GM19025 (cell line): ENCODE measurements around the gene SKIC2.

Experiments
- ATAC-seq: cut with Tn5 transposase; IDR thresholded peaks from one replicate; pipeline ENCODE4 v1.9.1; 2021; ENCODE audit warnings: mild to moderate bottlenecking, low read depth, moderate library complexity; ENCODE audit not compliant: unreplicated experiment

The SKIC2 gene

DNA sequence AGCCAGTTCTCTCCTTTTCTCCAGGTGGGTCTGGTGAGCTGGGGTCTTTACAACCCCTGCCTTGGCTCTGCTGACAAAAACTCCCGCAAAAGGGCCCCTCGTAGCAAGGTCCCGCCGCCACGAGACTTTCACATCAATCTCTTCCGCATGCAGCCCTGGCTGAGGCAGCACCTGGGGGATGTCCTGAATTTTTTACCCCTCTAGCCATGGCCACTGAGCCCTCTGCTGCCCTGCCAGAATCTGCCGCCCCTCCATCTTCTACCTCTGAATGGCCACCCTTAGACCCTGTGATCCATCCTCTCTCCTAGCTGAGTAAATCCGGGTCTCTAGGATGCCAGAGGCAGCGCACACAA, 13.8 kb upstream of the SKIC2 start:
- ATAC-seq, result no peak

DNA sequence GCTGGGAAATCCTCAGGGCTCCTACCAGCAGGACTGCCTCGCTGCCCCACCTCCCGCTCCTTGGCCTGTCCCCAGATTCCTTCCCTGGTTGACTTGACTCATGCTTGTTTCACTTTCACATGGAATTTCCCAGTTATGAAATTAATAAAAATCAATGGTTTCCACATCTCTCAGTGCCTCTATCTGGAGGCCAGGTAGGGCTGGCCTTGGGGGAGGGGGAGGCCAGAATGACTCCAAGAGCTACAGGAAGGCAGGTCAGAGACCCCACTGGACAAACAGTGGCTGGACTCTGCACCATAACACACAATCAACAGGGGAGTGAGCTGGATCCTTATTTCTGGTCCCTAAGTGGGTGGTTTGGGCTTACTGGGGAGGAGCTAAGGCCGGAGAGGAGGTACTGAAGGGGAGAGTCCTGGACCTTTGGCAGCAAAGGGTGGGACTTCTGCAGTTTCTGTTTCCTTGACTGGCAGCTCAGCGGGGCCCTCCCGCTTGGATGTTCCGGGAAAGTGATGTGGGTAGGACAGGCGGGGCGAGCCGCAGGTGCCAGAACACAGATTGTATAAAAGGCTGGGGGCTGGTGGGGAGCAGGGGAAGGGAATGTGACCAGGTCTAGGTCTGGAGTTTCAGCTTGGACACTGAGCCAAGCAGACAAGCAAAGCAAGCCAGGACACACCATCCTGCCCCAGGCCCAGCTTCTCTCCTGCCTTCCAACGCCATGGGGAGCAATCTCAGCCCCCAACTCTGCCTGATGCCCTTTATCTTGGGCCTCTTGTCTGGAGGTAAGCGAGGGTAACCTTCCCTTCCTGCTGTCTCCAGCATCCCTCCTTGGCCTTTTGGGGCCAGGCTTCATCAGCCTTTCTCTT, 13.2 kb upstream of the SKIC2 start, which contains the start of gene CFB:
Gene CFB (plus strand): TSS at position 589 of the 863 bp plus-strand sequence. CDS start 127 bp downstream, at position 716.
- ATAC-seq, result no peak

DNA sequence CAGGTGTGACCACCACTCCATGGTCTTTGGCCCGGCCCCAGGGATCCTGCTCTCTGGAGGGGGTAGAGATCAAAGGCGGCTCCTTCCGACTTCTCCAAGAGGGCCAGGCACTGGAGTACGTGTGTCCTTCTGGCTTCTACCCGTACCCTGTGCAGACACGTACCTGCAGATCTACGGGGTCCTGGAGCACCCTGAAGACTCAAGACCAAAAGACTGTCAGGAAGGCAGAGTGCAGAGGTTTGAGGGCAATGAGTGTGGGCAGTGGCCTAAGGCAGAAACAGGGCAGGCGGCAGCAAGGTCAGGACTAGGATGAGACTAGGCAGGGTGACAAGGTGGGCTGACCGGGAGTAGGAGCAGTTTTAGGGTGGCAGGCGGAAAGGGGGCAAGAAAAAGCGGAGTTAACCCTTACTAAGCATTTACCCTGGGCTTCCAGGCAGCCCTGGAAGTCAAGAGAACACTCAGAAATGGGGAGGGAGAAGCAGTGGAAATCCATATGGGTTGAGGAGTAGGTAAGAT, 12.5 kb upstream of the SKIC2 start:
- no peak for ATAC-seq

DNA sequence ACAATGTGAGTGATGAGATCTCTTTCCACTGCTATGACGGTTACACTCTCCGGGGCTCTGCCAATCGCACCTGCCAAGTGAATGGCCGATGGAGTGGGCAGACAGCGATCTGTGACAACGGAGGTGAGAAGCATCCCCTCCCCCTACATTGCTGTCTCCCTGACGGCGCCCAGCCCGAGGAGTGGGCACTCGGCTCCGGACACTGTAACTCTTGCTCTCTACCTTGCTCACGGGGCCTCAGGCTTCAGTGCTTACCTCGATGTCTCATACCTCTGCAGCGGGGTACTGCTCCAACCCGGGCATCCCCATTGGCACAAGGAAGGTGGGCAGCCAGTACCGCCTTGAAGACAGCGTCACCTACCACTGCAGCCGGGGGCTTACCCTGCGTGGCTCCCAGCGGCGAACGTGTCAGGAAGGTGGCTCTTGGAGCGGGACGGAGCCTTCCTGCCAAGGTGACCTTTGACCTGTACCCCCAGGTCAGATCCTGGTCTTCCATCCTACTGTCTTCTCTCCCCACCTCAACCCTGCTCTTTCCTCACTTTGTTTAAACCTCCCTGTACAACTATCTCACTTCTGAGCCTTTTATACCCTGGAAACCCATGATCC, 11.8 kb upstream of the SKIC2 start:
- no peak for ATAC-seq

DNA sequence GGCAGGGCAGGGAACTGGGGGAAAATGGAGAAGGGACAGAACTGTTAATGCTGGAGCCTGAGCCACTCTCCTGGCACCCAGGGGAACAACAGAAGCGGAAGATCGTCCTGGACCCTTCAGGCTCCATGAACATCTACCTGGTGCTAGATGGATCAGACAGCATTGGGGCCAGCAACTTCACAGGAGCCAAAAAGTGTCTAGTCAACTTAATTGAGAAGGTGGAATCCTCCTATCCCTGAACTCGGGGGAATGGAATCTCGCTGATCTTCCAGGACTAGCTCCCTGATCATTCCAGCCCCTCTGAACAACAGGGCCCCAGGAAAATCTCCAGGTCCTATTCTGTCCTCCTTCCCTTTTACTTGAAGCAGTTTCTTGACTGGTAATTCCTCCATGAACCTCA, 11.1 kb upstream of the SKIC2 start:
- no peak for ATAC-seq

DNA sequence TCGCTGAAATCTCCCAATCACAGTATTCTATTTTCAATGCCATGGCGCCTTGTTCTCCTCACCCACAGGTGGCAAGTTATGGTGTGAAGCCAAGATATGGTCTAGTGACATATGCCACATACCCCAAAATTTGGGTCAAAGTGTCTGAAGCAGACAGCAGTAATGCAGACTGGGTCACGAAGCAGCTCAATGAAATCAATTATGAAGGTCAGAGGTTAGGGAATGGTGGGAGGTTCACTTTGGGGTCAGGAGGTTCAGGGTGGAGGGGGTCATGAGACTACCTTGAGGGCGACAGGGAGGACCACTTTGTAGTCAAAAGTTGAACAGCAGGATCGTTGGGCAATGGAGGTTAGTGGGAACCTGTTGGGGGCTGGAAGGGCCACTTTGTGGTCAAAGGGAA, 10.7 kb upstream of the SKIC2 start:
- no peak for ATAC-seq

DNA sequence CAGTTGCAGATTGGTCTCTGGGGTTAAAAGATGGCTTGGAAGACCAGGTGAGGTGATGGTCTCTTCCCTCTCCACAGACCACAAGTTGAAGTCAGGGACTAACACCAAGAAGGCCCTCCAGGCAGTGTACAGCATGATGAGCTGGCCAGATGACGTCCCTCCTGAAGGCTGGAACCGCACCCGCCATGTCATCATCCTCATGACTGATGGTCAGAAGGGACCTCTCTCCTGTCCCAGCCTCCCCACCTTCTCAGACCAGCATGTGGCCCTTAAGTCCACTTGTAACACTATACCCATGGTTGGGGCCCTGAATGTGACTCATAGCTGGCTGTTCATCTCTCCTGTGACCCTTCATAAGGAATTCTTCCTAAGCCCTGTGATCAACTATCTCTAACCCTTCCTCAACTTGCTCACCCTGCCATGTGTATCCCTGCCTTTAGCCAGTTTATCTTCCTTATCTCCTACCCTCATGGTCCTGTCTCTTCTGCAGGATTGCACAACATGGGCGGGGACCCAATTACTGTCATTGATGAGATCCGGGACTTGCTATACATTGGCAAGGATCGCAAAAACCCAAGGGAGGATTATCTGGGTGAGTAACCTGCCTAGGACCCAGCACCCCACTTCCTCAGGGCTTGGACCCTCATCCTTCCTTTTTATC, 10.1 kb upstream of the SKIC2 start:
- no peak for ATAC-seq

DNA sequence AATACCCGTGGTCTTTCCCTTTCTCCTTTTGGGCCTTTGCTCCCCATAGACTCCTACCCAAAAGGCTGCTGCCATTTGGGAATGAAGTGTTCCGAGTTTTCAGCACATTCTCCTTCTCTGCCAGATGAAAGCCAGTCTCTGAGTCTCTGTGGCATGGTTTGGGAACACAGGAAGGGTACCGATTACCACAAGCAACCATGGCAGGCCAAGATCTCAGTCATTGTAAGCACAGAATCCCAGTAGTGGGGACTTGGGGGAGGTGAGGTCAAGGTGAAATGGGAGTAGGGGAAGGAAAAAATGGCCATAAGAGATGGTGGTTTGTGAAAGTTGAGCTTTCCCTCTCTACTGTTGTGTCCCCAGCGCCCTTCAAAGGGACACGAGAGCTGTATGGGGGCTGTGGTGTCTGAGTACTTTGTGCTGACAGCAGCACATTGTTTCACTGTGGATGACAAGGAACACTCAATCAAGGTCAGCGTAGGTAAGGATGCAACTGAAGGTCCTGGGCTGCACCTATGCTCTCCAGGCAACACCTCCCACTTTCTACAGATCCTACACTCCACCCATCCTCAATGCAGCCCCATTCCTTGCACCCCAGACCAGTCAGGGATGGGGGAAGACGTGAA, 8.9 kb upstream of the SKIC2 start:
- ATAC-seq, result no peak

DNA sequence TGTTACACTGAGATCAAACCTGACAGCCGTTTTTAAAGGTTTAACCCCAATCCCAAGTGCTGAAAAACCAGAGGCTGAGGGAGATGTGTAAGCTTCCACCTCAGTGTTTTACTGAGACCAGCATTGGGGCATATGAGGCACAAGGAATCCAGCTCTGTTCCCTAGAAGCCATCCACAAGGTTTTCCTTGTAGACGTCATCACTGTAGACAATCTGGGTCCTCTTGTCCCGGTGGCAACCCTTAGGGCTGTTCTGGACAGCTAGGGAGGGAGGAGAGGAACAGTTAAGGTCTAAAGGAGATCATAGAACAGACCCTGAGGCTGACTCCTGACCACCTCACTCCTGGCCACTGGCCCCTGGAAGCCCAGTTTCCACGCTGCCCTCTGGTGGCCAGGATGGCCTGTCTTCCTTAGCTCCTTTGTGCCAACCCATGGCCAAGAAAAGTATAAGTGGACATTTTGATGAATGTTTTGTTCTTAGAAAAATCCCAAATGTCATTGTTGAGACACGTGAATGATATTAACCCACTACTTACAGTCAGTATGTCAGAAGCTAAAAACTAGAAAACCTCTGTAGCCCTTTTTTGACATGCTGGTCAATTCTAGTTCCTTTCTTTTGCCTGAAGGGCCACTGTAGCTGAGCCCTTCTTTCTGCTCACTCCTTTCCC, 6.7 kb upstream of the SKIC2 start:
- no peak for ATAC-seq

DNA sequence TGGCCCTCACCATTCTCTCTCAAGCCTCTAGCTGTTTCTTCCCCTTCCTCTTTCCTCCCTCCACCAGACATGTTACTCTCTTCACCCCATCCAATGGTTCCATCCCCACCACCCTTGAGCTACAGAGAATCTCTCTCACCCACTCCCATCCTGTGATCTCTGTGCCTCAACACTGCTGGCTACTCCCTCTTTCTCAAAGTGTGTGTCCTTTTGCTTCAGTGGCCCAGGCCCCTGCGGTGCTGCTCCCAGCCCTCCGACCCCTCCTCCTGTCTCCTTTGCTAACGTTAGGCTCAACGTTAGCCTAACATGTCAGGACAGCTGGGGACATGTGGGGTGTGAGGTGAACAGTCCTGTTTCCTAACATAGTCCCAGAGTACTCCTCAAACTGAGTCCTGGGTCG, 6.1 kb upstream of the SKIC2 start:
- ATAC-seq, result no peak

DNA sequence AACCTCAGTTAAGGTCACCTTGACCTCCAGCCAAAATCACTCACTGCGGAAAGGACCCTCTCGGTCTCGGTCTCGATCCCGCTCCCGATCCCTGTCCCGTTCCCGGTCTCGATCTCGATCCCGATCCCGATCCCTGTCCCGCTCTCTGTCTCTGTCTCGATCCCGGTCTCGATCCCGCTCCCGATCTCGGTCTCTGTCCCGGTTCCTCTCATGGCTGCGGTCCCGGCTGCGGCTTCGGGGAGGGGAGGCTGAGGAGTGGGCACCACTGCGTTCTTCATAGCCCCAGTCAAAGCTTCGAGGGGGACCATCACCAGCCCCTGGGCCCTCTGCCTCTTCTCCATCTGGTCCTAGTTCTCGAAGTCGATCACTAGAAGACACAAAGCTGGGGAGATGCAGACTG, 4.5 kb upstream of the SKIC2 start:
- no peak for ATAC-seq

DNA sequence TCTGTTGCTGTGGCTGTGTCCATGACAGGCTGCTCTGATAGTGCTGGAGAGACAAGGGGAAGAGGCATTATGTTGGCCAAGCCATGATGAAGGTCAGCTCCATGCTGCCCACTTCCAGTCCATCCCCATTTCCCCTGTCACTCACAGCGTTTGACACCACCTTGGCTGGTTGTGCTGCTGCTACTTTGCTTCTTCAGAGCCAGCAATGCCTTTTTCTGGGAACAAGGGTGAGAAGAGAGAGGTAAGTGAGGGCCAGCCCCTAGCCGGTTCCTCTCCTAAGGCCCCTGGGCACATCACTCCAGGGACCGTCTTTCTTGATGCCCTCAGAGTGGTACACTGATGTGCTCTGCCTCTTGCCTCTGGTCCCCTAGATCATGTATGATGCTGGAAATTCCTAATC, 2.2 kb upstream of the SKIC2 start:
- no peak for ATAC-seq

DNA sequence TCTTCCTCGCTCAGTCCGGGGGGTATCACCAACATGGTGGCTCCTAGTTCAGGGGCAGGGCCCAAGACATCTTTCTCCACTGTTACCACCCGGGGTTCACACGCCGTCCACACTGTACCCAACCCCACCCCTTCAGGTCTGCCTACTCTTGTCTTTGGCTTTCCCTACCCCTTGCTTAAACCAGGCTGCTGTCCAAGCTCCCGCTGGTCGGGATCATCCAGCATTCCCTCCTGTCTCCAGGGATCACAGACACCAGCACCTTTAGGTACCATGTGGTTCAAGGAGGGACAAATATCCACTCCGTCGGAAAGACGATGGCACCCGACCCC, 599 bp upstream of the SKIC2 start:
- no peak for ATAC-seq

DNA sequence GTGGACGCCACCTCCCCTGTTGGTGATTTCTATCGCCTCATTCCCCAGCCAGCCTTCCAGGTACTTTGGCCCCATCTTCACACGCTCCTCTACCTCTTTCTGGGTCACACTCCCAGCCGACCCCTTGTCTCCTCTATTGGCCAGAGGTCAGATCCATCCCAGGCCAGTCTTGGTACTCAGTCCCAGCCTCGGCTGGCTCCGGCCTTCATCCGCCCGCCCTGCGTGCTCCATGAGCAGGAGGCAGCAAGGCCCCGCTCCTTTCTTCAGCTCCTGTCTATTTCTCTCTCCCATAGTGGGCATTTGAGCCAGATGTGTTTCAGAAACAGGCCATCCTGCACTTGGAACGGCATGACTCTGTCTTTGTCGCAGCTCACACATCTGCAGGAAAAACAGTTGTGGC, 2.6 kb downstream of the SKIC2 start:
- no peak for ATAC-seq

DNA sequence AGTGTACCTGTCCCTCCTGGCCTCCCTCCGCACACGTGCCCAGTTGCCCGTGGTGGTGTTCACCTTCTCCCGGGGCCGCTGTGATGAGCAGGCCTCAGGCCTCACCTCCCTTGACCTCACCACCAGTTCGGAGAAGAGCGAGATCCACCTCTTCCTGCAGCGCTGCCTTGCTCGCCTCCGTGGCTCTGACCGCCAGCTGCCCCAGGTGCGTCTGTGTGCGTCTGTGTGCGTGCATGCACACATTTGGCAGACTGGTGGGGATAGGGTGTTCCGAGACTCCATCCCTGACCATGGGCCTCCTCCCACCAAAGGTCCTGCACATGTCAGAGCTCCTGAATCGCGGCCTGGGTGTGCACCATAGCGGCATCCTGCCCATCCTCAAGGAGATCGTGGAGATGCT, 4.9 kb downstream of the SKIC2 start:
- no peak for ATAC-seq

DNA sequence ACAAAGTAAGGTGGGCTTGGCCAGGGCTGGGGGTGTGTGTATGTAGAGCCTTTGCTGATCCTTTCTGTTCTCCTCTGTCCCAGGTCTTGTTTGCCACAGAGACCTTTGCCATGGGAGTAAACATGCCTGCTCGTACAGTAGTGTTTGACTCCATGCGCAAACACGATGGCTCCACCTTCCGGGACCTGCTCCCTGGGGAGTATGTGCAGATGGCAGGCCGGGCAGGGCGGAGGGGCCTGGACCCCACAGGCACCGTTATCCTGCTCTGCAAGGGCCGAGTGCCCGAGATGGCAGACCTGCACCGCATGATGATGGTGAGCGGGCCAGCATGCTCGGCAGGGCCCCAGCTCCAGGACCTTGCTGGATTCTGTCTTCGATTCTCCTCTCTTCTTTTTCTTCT, 6.7 kb downstream of the SKIC2 start:
- no peak for ATAC-seq

DNA sequence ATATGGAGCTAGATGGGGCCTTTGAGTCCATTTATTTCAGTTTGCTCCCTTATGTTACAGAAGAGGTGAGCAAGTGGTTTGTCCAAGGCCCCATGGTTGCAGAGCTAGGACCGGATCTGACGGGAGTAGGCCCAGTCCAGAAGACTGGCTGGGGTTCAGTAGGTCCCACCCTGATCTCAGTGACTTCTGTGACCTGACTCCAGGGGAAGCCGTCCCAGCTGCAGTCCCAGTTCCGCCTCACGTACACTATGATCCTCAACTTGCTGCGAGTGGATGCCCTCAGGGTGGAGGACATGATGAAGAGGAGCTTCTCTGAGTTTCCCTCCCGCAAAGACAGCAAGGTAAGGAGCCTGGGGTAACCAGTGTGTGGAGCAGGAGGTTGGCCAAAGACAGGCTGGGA, 7.5 kb downstream of the SKIC2 start:
- no peak for ATAC-seq

DNA sequence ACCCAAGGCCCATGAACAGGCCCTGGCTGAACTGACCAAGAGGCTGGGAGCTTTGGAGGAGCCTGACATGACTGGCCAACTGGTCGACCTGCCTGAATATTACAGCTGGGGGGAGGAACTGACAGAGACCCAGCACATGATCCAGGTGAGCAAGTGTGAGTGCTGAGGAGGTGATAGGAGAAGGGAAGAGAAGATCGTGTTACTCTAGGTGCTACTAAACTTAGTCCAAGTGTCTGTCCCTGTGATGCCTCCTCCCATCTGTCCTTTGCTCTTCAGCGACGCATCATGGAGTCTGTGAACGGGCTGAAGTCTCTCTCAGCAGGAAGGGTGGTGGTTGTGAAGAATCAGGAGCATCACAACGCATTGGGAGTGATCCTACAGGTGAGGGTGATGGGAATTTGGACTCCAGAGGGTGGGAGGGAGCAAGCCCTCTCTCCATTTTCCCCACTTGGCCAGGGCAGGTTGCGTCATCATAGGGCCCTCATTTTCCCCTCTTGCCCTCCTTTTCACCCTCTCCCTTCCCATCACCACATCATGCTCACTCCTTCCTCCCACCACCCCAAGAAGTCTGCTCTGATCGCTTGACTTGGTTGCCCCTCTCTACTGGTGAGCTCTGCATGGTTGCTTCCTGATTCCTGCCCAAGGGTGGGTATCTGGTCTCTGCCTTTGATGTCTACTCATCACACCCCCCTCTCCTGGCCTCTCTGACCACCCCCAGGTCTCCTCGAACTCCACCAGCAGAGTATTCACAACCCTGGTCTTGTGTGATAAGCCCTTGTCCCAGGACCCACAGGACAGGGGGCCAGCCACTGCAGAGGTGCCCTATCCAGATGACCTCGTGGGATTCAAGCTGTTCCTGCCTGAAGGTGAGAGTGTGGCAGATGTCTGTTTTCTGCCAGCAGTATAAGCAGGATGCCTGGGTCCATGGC, 8.3 kb downstream of the SKIC2 start:
- ATAC-seq, result no peak

DNA sequence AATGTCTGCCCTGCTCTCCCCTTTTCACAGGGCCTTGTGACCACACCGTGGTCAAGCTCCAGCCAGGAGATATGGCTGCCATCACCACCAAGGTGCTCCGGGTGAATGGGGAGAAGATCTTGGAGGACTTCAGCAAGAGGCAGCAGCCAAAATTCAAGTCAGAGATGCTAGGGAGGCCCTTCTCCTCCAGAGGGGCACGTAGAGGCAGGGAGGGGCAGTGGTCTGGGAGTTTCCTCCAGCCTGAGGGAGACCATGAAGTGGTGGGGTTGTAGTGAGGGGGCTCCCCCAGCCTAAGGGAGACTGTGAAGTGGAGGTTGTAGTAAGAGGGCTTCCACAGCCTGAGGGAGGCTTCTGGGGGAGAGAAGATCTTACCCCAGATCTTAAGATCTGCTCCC, 8.9 kb downstream of the SKIC2 start:
- ATAC-seq, result no peak

DNA sequence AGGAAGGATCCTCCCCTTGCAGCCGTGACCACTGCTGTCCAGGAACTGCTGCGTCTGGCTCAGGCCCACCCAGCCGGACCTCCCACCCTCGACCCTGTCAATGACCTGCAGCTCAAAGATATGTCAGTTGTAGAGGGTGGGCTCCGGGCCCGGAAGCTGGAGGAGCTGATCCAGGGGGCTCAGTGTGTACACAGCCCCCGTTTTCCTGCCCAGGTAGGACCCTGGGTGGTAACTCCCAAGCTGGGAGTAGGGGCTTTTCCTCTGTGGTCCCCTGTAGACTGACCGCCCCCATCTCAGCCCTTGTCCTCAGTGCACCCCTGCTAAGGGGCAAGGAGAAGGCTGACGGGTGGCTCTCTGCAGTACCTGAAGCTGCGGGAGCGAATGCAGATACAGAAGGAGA, 9.4 kb downstream of the SKIC2 start:
- no peak for ATAC-seq
